NCI-H1417 treated with DMSO at 0.1 percent for 48 hours (cell line): Measurements from ENCODE around the gene LSM14A.
"Not testable (repeated sequence)": the region's sequence is repeated elsewhere in the genome, so short reads cannot be mapped to it uniquely, and the experiment has no call there.

Experiments used
- DNase-seq: peaks from one replicate; lab custom pipeline; 2025; lab: John Stamatoyannopoulos, UW

The LSM14A gene

GRCh38 chr19:34229721-34230120 is 57.4 kb downstream of the LSM14A start:
- no peak for DNase-seq

- DNase-seq: no peak
These were observed 58.5 kb downstream of the LSM14A start for GRCh38 chr19:34230820-34231219.

- no peak for DNase-seq
These were observed 59.1 kb downstream of the LSM14A start for GRCh38 chr19:34231439-34231838.

- DNase-seq: no peak
These were observed 60.5 kb downstream of the LSM14A start for GRCh38 chr19:34232566-34233481.

- no peak for DNase-seq
These were observed 63.2 kb downstream of the LSM14A start for GRCh38 chr19:34235425-34235940.

- DNase-seq: no peak
These were observed 64.0 kb downstream of the LSM14A start for GRCh38 chr19:34236035-34236987.

GRCh38 chr19:34237283-34237682 is 65.0 kb downstream of the LSM14A start:
- no peak for DNase-seq

GRCh38 chr19:34237939-34238338 is 65.6 kb downstream of the LSM14A start:
- no peak for DNase-seq

- DNase-seq: peak; percentile 74
These were observed 69.4 kb downstream of the LSM14A start for GRCh38 chr19:34241513-34242337.

GRCh38 chr19:34243138-34243875 is 71.0 kb downstream of the LSM14A start:
- DNase-seq: not testable (repeated sequence)

- no peak for DNase-seq
These were observed 71.7 kb downstream of the LSM14A start for GRCh38 chr19:34243876-34244578.

- no peak for DNase-seq
These were observed 72.5 kb downstream of the LSM14A start for GRCh38 chr19:34244611-34245299.

GRCh38 chr19:34246340-34246739 is 74.0 kb downstream of the LSM14A start:
- DNase-seq: no peak

- DNase-seq: no peak
These were observed 76.6 kb downstream of the LSM14A start for GRCh38 chr19:34248941-34249340.

- not testable (repeated sequence) for DNase-seq
These were observed 80.9 kb downstream of the LSM14A start for GRCh38 chr19:34253167-34253566.

- not testable (repeated sequence) for DNase-seq
These were observed 81.4 kb downstream of the LSM14A start for GRCh38 chr19:34253681-34254045.

- peak; percentile 7 for DNase-seq
These were observed 81.9 kb downstream of the LSM14A start, which contains the start of gene GARRE1 for GRCh38 chr19:34254046-34254697. Gene GARRE1, plus strand, starts transcription at chr19:34254554. Its CDS starts 45,920 bp downstream, at chr19:34300474.

- DNase-seq: no peak
These were observed 82.6 kb downstream of the LSM14A start for GRCh38 chr19:34254698-34255432.
